B cell (primary cell): ENCODE results near the gene CNOT8. TPM values are rescaled to one million over a fixed set of nuclear protein-coding genes. Genes with fewer than 3 reads are reported as not detected.

Experiments used
- ATAC-seq: fragments of 200-7000 bp; cut with Tn5 transposase; one replicate; pipeline ENCODE4 v1.10.0; 2021; ENCODE audit warnings: low read depth, mild to moderate bottlenecking, moderate number of reproducible peaks, moderate library complexity
- CTCF ChIA-PET: fragments of 350-600 bp; sonication (Branson Sonifier 250); formaldehyde crosslinking; loops from one replicate; lab custom pipeline; 2021; ENCODE audit warnings: antibody characterized with exemption, inconsistent platforms; lab: Charles Lee
- POLR2A ChIA-PET: fragments of 350-600 bp; sonication (Branson Sonifier 250); formaldehyde crosslinking; loops from one replicate; lab custom pipeline; 2021; ENCODE audit warnings: antibody characterized with exemption; lab: Charles Lee
- DNase-seq: peaks from one replicate; pipeline ENCODE4 v3.0.0; 2013
- H2AFZ ChIP-seq: 2 replicates; pipeline ENCODE4 v1.6.1; 2012; ENCODE audit warnings: mild to moderate bottlenecking, low read depth, low read length; ENCODE audit not compliant: insufficient read depth, poor library complexity, severe bottlenecking
- H3K27ac ChIP-seq, 2 donors: 1 replicate in 1 of 2; 2 replicates in 1 of 2; pipeline ENCODE4 v1.5.1; 2012 to 2013; ENCODE audit warnings: low read length in 2 of 2, mild to moderate bottlenecking in 2 of 2, moderate library complexity in 1 of 2
- H3K27me3 ChIP-seq, 4 experiments: fragments of 200-600 bp in 1 of 4; sonication (generic) in 1 of 4; replicated peaks in 1 of 4; 1 replicate in 2 of 4; 2 replicates in 2 of 4; pipeline versions ENCODE4 v1.6.1 to v1.7.0; 2013 to 2016; ENCODE audit warnings: low read length in 3 of 4, mild to moderate bottlenecking in 2 of 4, mixed read lengths in 1 of 4, moderate library complexity in 1 of 4; ENCODE audit not compliant: insufficient read depth in 4 of 4, control insufficient read depth in 3 of 4; ENCODE audit errors: control extremely low read depth in 1 of 4
- H3K36me3 ChIP-seq, 2 experiments: replicated peaks in 1 of 2; 1 replicate in 1 of 2; 2 replicates in 1 of 2; pipeline versions ENCODE4 v1.6.1 to v1.7.1; 2013; ENCODE audit warnings: low read length in 1 of 2; ENCODE audit not compliant: insufficient read depth in 2 of 2, control insufficient read depth in 1 of 2; ENCODE audit errors: control extremely low read depth in 1 of 2, extremely low read depth in 1 of 2
- H3K4me1 ChIP-seq, 2 donors: fragments of 200-600 bp in 1 of 2; sonication (generic) in 1 of 2; 1 replicate in 1 of 2; 2 replicates in 1 of 2; pipeline versions ENCODE4 v1.5.1 to v1.6.1; 2013 to 2017; ENCODE audit warnings: low read length in 2 of 2; ENCODE audit not compliant: control insufficient read depth in 2 of 2, insufficient read depth in 2 of 2
- H3K4me2 ChIP-seq: replicated peaks from 2 replicates; pipeline ENCODE3; 2012; ENCODE audit warnings: mild to moderate bottlenecking, low read depth, low read length; ENCODE audit not compliant: poor library complexity, severe bottlenecking
- H3K4me3 ChIP-seq, 5 experiments: fragments of 200-600 bp in 1 of 5; sonication (generic) in 1 of 5; 1 replicate in 3 of 5; 2 replicates in 2 of 5; pipeline versions ENCODE4 v1.5.1 to v1.7.0; 2011 to 2016; ENCODE audit warnings: low read length in 4 of 5, mild to moderate bottlenecking in 4 of 5, low read depth in 2 of 5, control low read depth in 1 of 5, moderate library complexity in 1 of 5; ENCODE audit not compliant: insufficient read depth in 1 of 5; ENCODE audit errors: control extremely low read depth in 1 of 5, extremely low read depth in 1 of 5
- H3K79me2 ChIP-seq: fragments of 200-600 bp; sonication (generic); one replicate; pipeline ENCODE4 v1.6.0; 2016; ENCODE audit warnings: low read length; ENCODE audit not compliant: control insufficient read depth, insufficient read depth
- H3K9ac ChIP-seq: fragments of 200-600 bp; sonication (generic); 2 replicates; pipeline ENCODE4 v1.6.1; 2017; ENCODE audit warnings: mild to moderate bottlenecking, low read length, moderate library complexity
- H3K9me3 ChIP-seq, 3 donors: one replicate each; pipeline versions ENCODE4 v1.6.1 to v1.7.1; 2013; ENCODE audit warnings: low read length in 2 of 3; ENCODE audit not compliant: control insufficient read depth in 2 of 3, insufficient read depth in 1 of 3; ENCODE audit errors: control extremely low read depth in 1 of 3
- H4K20me1 ChIP-seq: 2 replicates; pipeline ENCODE4 v1.6.0; 2012; ENCODE audit warnings: mild to moderate bottlenecking, low read length; ENCODE audit not compliant: insufficient read depth, control insufficient read depth, poor library complexity, severe bottlenecking
- H3K27ac Mint-ChIP-seq: one replicate; pipeline ENCODE4 v1.8.0; 2021; ENCODE audit warnings: mixed read lengths
- H3K27me3 Mint-ChIP-seq: one replicate; pipeline ENCODE4 v1.8.0; 2021; ENCODE audit warnings: mixed read lengths
- H3K4me1 Mint-ChIP-seq: one replicate; pipeline ENCODE4 v1.8.0; 2021; ENCODE audit warnings: mixed read lengths
- H3K4me3 Mint-ChIP-seq: one replicate; pipeline ENCODE4 v1.8.0; 2021; ENCODE audit warnings: mixed read lengths
- H3K9me3 Mint-ChIP-seq: one replicate; pipeline ENCODE4 v1.8.0; 2022; ENCODE audit warnings: mixed read lengths; ENCODE audit not compliant: insufficient read depth
- EZH2 ChIP-seq: IDR thresholded peaks from 2 replicates; pipeline ENCODE4 v1.6.1; 2012; ENCODE audit warnings: borderline replicate concordance, low read depth, mild to moderate bottlenecking, moderate library complexity, low read length; ENCODE audit not compliant: insufficient read depth, poor library complexity, severe bottlenecking
- WGBS: methylation state at CpG from one replicate; pipeline ENCODE4 v1.1.5; 2013; ENCODE audit warnings: missing lambda C conversion rate; ENCODE audit not compliant: insufficient coverage; 5-methylcytosine and 5-hydroxymethylcytosine counted together
- intact Hi-C: fragments of 100-400 bp; cut with micrococcal nuclease; formaldehyde crosslinking; loops from one replicate; pipeline ENCODE4 v1.10.0; 2022
- polyA plus RNA-seq: library from polyadenylated mRNA; depleted of rRNA; stranded (reverse); fragments of >200 nt; gene quantifications from 2 replicates; pipeline ENCODE4 v1.2.3, GENCODE V29; 2012
- total RNA-seq, 2 donors: library from RNA; stranded (reverse); fragments of 120-200 nt in 1 of 2; gene quantifications; 1 replicate in 1 of 2; 2 replicates in 1 of 2; pipeline versions ENCODE4 v1.2.3 to v1.2.4, GENCODE V29; 2013 to 2022
- TF ChIP-seq, protein P1 (sequence below): fragments of 200-600 bp; IDR thresholded peaks from one replicate; pipeline ENCODE4 v1.8.0; 2022; ENCODE audit warnings: antibody characterized with exemption, mild to moderate bottlenecking

The CNOT8 gene
- total and polyA plus RNA-seq, 2 donors (not counting 1 experiment from before 2014, with no cell fraction given), result 58.5 to 78.6 TPM

DNA sequence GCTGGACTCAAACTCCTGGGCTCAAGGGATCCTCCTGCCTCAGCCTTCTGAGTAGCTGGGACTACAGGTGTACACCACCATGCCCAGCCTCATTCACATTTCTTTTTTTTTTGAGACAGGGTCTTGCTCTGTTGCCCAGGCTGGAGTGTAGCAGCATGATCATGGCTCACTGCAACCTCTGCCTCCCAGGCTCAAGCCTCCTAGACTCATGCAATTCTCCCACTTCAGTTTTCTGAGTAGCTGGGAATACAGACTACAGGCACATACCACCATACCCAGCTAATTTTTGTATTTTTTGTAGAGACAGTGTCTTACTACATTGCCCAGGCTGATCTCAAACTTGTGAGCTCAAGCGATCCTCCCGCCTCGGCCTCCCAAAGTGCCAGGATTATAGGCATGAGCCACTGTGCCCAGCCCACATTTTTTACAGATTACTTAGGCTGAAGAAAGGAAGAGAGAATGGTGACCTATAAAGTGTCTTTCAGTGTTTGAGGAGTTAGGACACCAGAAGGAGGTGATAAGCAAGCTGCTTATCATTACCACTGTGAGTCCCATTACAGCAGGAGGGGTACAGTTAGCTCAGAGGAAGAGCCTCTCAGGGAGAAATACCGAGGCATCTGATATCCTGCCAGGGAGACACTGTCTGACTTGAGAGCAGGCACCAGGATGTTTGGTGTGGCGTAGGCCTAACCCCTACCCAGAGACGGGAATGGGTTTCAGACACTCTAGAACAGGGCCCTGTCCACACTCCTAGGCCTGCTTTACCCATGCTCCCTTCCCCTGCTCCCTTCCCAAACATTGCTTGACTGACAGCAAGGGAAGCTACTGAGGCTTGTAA, 17.8 kb upstream of the CNOT8 start:
- intact Hi-C loops, result no loop called here
- TF ChIP-seq, protein P1, sequence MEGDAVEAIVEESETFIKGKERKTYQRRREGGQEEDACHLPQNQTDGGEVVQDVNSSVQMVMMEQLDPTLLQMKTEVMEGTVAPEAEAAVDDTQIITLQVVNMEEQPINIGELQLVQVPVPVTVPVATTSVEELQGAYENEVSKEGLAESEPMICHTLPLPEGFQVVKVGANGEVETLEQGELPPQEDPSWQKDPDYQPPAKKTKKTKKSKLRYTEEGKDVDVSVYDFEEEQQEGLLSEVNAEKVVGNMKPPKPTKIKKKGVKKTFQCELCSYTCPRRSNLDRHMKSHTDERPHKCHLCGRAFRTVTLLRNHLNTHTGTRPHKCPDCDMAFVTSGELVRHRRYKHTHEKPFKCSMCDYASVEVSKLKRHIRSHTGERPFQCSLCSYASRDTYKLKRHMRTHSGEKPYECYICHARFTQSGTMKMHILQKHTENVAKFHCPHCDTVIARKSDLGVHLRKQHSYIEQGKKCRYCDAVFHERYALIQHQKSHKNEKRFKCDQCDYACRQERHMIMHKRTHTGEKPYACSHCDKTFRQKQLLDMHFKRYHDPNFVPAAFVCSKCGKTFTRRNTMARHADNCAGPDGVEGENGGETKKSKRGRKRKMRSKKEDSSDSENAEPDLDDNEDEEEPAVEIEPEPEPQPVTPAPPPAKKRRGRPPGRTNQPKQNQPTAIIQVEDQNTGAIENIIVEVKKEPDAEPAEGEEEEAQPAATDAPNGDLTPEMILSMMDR, result no peak
- no peak overlapping the region for H3K27ac ChIP-seq
- H3K9me3 ChIP-seq, result no peaks in the 10 kb centered on the region
- H3K9ac ChIP-seq, result no peak overlapping the region
- Mint-ChIP-seq H3K4me1 (no peaks in the 10 kb centered on the region), H3K27ac (no peak overlapping the region), H3K27me3 (no peaks in the 10 kb centered on the region), H3K4me3 (no peak overlapping the region), H3K9me3 (no peaks in the 10 kb centered on the region)
- DNase-seq (no peak), ATAC-seq (no peak)
- no peaks in the 10 kb centered on the region for H3K27me3 ChIP-seq
- no peaks in the 10 kb centered on the region for H3K79me2 ChIP-seq
- H3K4me1 ChIP-seq, result no peaks in the 10 kb centered on the region
- POLR2A ChIA-PET, result no interaction called here
- no peak overlapping the region for H2AFZ ChIP-seq
- no peak overlapping the region for H3K4me3 ChIP-seq
- H4K20me1 ChIP-seq, result no peaks in the 10 kb centered on the region
- CTCF ChIA-PET, result no interaction called here
- no peaks in the 10 kb centered on the region for H3K36me3 ChIP-seq
- H3K4me2 ChIP-seq, result no peak overlapping the region
- 82% methylated on average over 2 of the region's 6 CpGs for WGBS

GRCh38 chr5:154841273-154841661, 17.2 kb upstream of the CNOT8 start:
- intact Hi-C loops, result no loop called here
- DNase-seq (no peak), ATAC-seq (no peak)
- Mint-ChIP-seq H3K4me1 (no peaks in the 10 kb centered on the region), H3K9me3 (no peaks in the 10 kb centered on the region), H3K27me3 (no peaks in the 10 kb centered on the region), H3K27ac (no peak overlapping the region), H3K4me3 (no peak overlapping the region)
- H3K27me3 ChIP-seq, result no peaks in the 10 kb centered on the region
- no peak for TF ChIP-seq EZH2
- TF ChIP-seq, protein P1, result no peak
- no peaks in the 10 kb centered on the region for H3K36me3 ChIP-seq
- ChIA-PET POLR2A (no interaction called here), CTCF (no interaction called here)
- no peak overlapping the region for H3K4me3 ChIP-seq
- no peaks in the 10 kb centered on the region for H3K4me1 ChIP-seq
- no peaks in the 10 kb centered on the region for H3K79me2 ChIP-seq
- H3K9me3 ChIP-seq, result no peaks in the 10 kb centered on the region
- no peak overlapping the region for H3K9ac ChIP-seq
- H3K27ac ChIP-seq, result no peak overlapping the region
- H4K20me1 ChIP-seq, result no peaks in the 10 kb centered on the region
- no peak overlapping the region for H2AFZ ChIP-seq
- H3K4me2 ChIP-seq, result no peak overlapping the region
